ENCODE measurements around the gene CD82. TPM values are rescaled to one million over a fixed set of nuclear protein-coding genes. Genes with fewer than 3 reads are reported as not detected.

The CD82 gene
- total and polyA plus RNA-seq, 12 donors, result 18.5 to 70.4 (median 35.2) TPM

GRCh38 chr11:44571871-44572270 is 6.4 kb downstream of the CD82 start:
- DNase-seq, result no peak
- Histone ChIP-seq H3K9me3 (no peaks in the 10 kb centered on the region), H3K4me3 (no peak overlapping the region), H3K27me3 (no peaks in the 10 kb centered on the region), H3K4me1 (peaks cover 7 to 94% (median 47%) of the 10 kb centered on the region in 9 donors), H3K36me3 (no peaks in the 10 kb centered on the region), H3K27ac (peak overlapping the region in 4 of 10 donors; percentile 17 to 98 (median 37))
- intact Hi-C loops (cut with DNase I), result no loop called here
- TF ChIP-seq CTCF (IDR thresholded peaks at IDR 0.05), result no peak
- ATAC-seq, result no peak
- WGBS, 2 donors, result 49 to 51% methylated on average over 2 of the region's 2 CpGs

- H3K9me3 ChIP-seq, result no peaks in the 10 kb centered on the region
- intact Hi-C loops (cut with DNase I), result no loop called here
- H3K36me3 ChIP-seq, result no peaks in the 10 kb centered on the region
- H3K4me1 ChIP-seq, result peaks cover 7 to 94% (median 48%) of the 10 kb centered on the region in 9 donors
- no peak overlapping the region for H3K4me3 ChIP-seq
- no peaks in the 10 kb centered on the region for H3K27me3 ChIP-seq
- DNase-seq (no peak), ATAC-seq (no peak)
- peak overlapping the region in 1 of 10 donors; percentile 27 for H3K27ac ChIP-seq
- WGBS, 2 donors, result 94 to 96% methylated on average over 7 of the region's 7 CpGs
- no peak for TF ChIP-seq CTCF (IDR thresholded peaks at IDR 0.05)
These were observed 7.0 kb downstream of the CD82 start for GRCh38 chr11:44572436-44572835.

- TF ChIP-seq CTCF (IDR thresholded peaks at IDR 0.05), result no peak
- 93 to 95% methylated on average over 16 of the region's 16 CpGs for WGBS, 2 donors
- Histone ChIP-seq H3K4me3 (no peak overlapping the region), H3K27ac (no peak overlapping the region), H3K36me3 (no peaks in the 10 kb centered on the region), H3K9me3 (no peaks in the 10 kb centered on the region), H3K4me1 (peaks cover 7 to 94% (median 46%) of the 10 kb centered on the region in 9 donors), H3K27me3 (no peaks in the 10 kb centered on the region)
- intact Hi-C loops (cut with DNase I), result no loop called here
- ATAC-seq (no peak), DNase-seq (no peak)
These were observed 7.4 kb downstream of the CD82 start for GRCh38 chr11:44572884-44573283.

- 77 to 86% methylated on average over 3 of the region's 3 CpGs for WGBS, 2 donors
- no peak for TF ChIP-seq CTCF (IDR thresholded peaks at IDR 0.05)
These were observed 7.9 kb downstream of the CD82 start for GRCh38 chr11:44573333-44573732.

More at GRCh38 chr11:44573333-44573732, 7.9 kb downstream of the CD82 start:
- no peak overlapping the region for H3K4me3 ChIP-seq
- no peaks in the 10 kb centered on the region for H3K9me3 ChIP-seq
- ATAC-seq (no peak), DNase-seq (no peak)
- H3K27me3 ChIP-seq, result no peaks in the 10 kb centered on the region
- peaks cover 6 to 94% (median 47%) of the 10 kb centered on the region in 9 donors for H3K4me1 ChIP-seq
- intact Hi-C loops (cut with DNase I), result no loop called here
- peak overlapping the region in 1 of 10 donors; percentile 72 for H3K27ac ChIP-seq
- H3K36me3 ChIP-seq, result no peaks in the 10 kb centered on the region

Data from heart right ventricle (tissue), 16 donors.